Activated naive CD8-positive, alpha-beta T cell treated with anti-CD3 and anti-CD28 coated beads for 36 hours (primary cell): Measurements from ENCODE around the gene GCH1. TPM values are rescaled to one million over a fixed set of nuclear protein-coding genes. Genes with fewer than 3 reads are reported as not detected.

Experiments used
- DNase-seq: peaks from one replicate; pipeline ENCODE4 v3.0.0; 2021
- H3K27ac Mint-ChIP-seq: one replicate; pipeline ENCODE4 v1.8.0; 2022; ENCODE audit warnings: mild to moderate bottlenecking, moderate library complexity, mixed read lengths
- H3K27me3 Mint-ChIP-seq: one replicate; pipeline ENCODE4 v1.8.0; 2022; ENCODE audit warnings: mild to moderate bottlenecking, mixed read lengths
- H3K36me3 Mint-ChIP-seq: one replicate; pipeline ENCODE4 v1.8.0; 2021; ENCODE audit warnings: mild to moderate bottlenecking, mixed read lengths
- H3K4me1 Mint-ChIP-seq: one replicate; pipeline ENCODE4 v1.8.0; 2021; ENCODE audit warnings: mixed read lengths
- H3K4me3 Mint-ChIP-seq: one replicate; pipeline ENCODE4 v1.8.0; 2022; ENCODE audit warnings: mild to moderate bottlenecking, moderate library complexity, mixed read lengths
- H3K9me3 Mint-ChIP-seq: one replicate; pipeline ENCODE4 v1.8.0; 2022; ENCODE audit warnings: mixed read lengths
- total RNA-seq, 2 experiments: library from RNA; stranded (reverse); gene quantifications; one replicate each; pipeline ENCODE4 v1.2.3, GENCODE V29; 2021

GCH1 gene
- total RNA-seq, 2 experiments from 2014 or later: 45.9 to 47.5 TPM

DNA sequence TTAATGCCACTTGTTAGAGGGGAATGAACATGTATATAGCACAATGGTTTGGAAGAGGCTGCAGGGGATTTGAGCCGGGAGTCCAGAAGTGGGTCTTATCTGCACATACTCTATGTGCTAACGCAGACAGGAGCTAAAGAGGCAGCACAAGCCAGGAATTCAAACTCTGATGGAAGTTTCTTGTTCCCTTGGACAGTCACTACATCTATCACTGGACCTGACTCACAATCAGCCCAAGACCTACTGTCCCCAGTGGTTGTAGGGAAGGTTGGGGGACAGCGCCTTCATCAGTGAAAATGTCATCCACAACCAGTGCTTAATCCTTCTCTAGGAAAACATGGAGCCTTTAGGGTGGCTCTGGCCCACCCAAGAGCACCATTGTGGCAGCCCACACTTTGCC lies 107.8 kb downstream of the GCH1 start:
- Mint-ChIP-seq H3K36me3 (peaks cover 5% of the 10 kb centered on the region), H3K27me3 (peaks cover 4% of the 10 kb centered on the region), H3K4me3 (no peak overlapping the region), H3K4me1 (no peaks in the 10 kb centered on the region), H3K27ac (no peak overlapping the region), H3K9me3 (peaks cover 5% of the 10 kb centered on the region)
- DNase-seq: no peak

- Mint-ChIP-seq H3K27ac (no peak overlapping the region), H3K36me3 (peaks cover 5% of the 10 kb centered on the region), H3K4me1 (no peaks in the 10 kb centered on the region), H3K27me3 (peaks cover 4% of the 10 kb centered on the region), H3K9me3 (peaks cover 5% of the 10 kb centered on the region), H3K4me3 (no peak overlapping the region)
- DNase-seq: no peak
Measured at GRCh38 chr14:54794159-54794558, 108.5 kb downstream of the GCH1 start.

DNA sequence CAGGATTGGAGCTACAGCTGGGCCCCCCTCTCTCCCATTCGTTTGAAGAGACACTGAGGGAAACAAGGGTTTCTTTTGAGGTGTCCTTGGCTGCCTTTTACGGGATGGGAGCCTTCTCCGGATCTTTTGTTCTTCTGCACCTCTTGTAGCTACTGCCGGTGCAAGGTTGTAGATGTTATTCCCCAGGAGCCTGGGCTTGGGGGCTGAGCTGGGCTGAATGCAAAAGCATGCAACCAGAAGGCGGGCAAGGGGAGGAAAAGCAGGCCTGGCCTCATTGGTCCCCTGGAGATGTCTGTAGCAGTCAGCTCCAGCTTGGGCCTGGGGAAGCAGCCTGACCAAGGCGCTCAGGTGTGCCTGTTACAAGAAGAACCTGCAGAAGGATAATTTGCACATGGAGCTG lies 110.3 kb downstream of the GCH1 start:
- peaks cover 4% of the 10 kb centered on the region for H3K27me3 Mint-ChIP-seq
- peaks cover 5% of the 10 kb centered on the region for H3K36me3 Mint-ChIP-seq
- H3K4me1 Mint-ChIP-seq: no peaks in the 10 kb centered on the region
- no peak overlapping the region for H3K27ac Mint-ChIP-seq
- no peak overlapping the region for H3K4me3 Mint-ChIP-seq
- no peak for DNase-seq
- peaks cover 5% of the 10 kb centered on the region for H3K9me3 Mint-ChIP-seq

Other genes starting within 250 kb of the GCH1 start
- 10 to 100 TPM; 66.0 to 69.2 TPM for gene WDHD1, start 124.3 kb upstream of the GCH1 start, total RNA-seq
- 10 to 100 TPM; 24.9 to 28.6 TPM for gene SOCS4, start 124.4 kb upstream of the GCH1 start, total RNA-seq
- 100 to 1,000 TPM; 118 to 122 TPM for gene MAPK1IP1L, start 148.8 kb upstream of the GCH1 start, total RNA-seq
- gene LGALS3, start 226.4 kb upstream of the GCH1 start, total RNA-seq: 1 to 10 TPM; 2.8 to 3.1 TPM